ENCODE data around the gene KCNMA1. TPM values are rescaled to one million over a fixed set of nuclear protein-coding genes. Genes with fewer than 3 reads are reported as not detected.

KCNMA1 gene
- total RNA-seq, 1 donor from 2014 or later = 94.3 TPM

GRCh38 chr10:77457721-77458120, 179.9 kb downstream of the KCNMA1 start:
- H3K9me3 ChIP-seq = no peaks in the 10 kb centered on the region
- intact Hi-C loops (cut with DNase I) = no loop called here
- no peak overlapping the region for H3K27ac ChIP-seq
- no peak for DNase-seq (ENCODE audit: extremely low spot score in 2 of 2)
- no peaks in the 10 kb centered on the region for H3K4me1 ChIP-seq
- TF ChIP-seq POLR2AphosphoS5 (IDR thresholded peaks at IDR 0.05; ENCODE audit: insufficient read depth in 1 of 2, low read depth in 1 of 2) = no peak
- TF ChIP-seq POLR2A (IDR thresholded peaks at IDR 0.05) = no peak
- no peak for TF ChIP-seq CTCF (IDR thresholded peaks at IDR 0.05)
- no peaks in the 10 kb centered on the region for H3K27me3 ChIP-seq
- no peak overlapping the region for H3K4me3 ChIP-seq
- H3K36me3 ChIP-seq = no peaks in the 10 kb centered on the region

- no peak overlapping the region for H3K27ac ChIP-seq
- DNase-seq (ENCODE audit: extremely low spot score in 2 of 2) = no peak
- H3K9me3 ChIP-seq = no peaks in the 10 kb centered on the region
- no peaks in the 10 kb centered on the region for H3K27me3 ChIP-seq
- H3K4me1 ChIP-seq = no peaks in the 10 kb centered on the region
- H3K4me3 ChIP-seq = no peak overlapping the region
- intact Hi-C loops (cut with DNase I) = no loop called here
- H3K36me3 ChIP-seq = no peaks in the 10 kb centered on the region
- TF ChIP-seq POLR2A (IDR thresholded peaks at IDR 0.05) (no peak), CTCF (IDR thresholded peaks at IDR 0.05) (no peak), POLR2AphosphoS5 (IDR thresholded peaks at IDR 0.05; ENCODE audit: insufficient read depth in 1 of 2, low read depth in 1 of 2) (no peak)
Measured at GRCh38 chr10:77457266-77457665, 180.3 kb downstream of the KCNMA1 start.

GRCh38 chr10:77456414-77456813, 181.2 kb downstream of the KCNMA1 start:
- Histone ChIP-seq H3K36me3 (no peaks in the 10 kb centered on the region), H3K4me1 (no peaks in the 10 kb centered on the region), H3K27ac (no peak overlapping the region), H3K27me3 (no peaks in the 10 kb centered on the region), H3K9me3 (no peaks in the 10 kb centered on the region), H3K4me3 (no peak overlapping the region)
- TF ChIP-seq POLR2AphosphoS5 (IDR thresholded peaks at IDR 0.05; ENCODE audit: insufficient read depth in 1 of 2, low read depth in 1 of 2) (no peak), CTCF (IDR thresholded peaks at IDR 0.05) (no peak), POLR2A (IDR thresholded peaks at IDR 0.05) (no peak)
- intact Hi-C loops (cut with DNase I) = no loop called here
- no peak for DNase-seq (ENCODE audit: extremely low spot score in 2 of 2)

- intact Hi-C loops (cut with DNase I) = no loop called here
Measured at GRCh38 chr10:77455561-77455960, 182.0 kb downstream of the KCNMA1 start.

More at GRCh38 chr10:77455561-77455960, 182.0 kb downstream of the KCNMA1 start:
- Histone ChIP-seq H3K4me1 (no peaks in the 10 kb centered on the region), H3K36me3 (no peaks in the 10 kb centered on the region), H3K27ac (no peak overlapping the region), H3K27me3 (no peaks in the 10 kb centered on the region), H3K4me3 (no peak overlapping the region), H3K9me3 (no peaks in the 10 kb centered on the region)
- TF ChIP-seq POLR2A (IDR thresholded peaks at IDR 0.05) (no peak), POLR2AphosphoS5 (IDR thresholded peaks at IDR 0.05; ENCODE audit: insufficient read depth in 1 of 2, low read depth in 1 of 2) (no peak), CTCF (IDR thresholded peaks at IDR 0.05) (no peak)
- DNase-seq (ENCODE audit: extremely low spot score in 2 of 2) = no peak

Measured in vagina (tissue), 2 donors.